ENCODE data around the gene WFIKKN1. TPM values are rescaled to one million over a fixed set of nuclear protein-coding genes. Genes with fewer than 3 reads are reported as not detected.

WFIKKN1 gene
- total and polyA plus RNA-seq, 2 donors from 2014 or later = 0.69 to 1.8 TPM

DNA sequence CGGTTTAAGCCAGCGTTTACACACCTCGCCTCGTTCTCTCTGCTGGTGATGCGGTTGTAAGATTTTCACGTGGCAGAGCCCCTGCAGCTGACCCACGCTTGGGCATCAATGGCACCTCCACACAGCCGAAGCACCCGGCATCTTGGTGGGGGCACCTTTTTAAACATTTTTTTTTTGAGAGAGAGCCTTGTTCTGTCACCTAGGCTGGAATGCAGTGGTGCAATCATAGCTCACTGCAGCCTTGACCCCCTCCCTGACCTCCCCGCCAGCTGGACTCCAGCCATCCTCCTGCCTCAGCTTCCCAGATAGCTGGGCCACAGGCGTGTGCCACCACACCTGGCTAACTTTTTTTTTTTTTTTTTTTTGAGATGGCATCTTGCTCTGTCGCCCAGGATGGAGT is 23.2 kb downstream of the WFIKKN1 start:
- DNase-seq (no peak), FAIRE-seq (no peak)
- intact Hi-C loops (cut with DNase I) = no loop called here
- no peak overlapping the region for H3K27ac ChIP-seq (ENCODE audit: low read depth in 2 of 2, low read length in 2 of 2)
- H3K36me3 ChIP-seq (ENCODE audit: control insufficient read depth in 2 of 3, insufficient read depth in 3 of 3, low read length in 3 of 3) = no peaks in the 10 kb centered on the region
- TF ChIP-seq, protein P1, sequence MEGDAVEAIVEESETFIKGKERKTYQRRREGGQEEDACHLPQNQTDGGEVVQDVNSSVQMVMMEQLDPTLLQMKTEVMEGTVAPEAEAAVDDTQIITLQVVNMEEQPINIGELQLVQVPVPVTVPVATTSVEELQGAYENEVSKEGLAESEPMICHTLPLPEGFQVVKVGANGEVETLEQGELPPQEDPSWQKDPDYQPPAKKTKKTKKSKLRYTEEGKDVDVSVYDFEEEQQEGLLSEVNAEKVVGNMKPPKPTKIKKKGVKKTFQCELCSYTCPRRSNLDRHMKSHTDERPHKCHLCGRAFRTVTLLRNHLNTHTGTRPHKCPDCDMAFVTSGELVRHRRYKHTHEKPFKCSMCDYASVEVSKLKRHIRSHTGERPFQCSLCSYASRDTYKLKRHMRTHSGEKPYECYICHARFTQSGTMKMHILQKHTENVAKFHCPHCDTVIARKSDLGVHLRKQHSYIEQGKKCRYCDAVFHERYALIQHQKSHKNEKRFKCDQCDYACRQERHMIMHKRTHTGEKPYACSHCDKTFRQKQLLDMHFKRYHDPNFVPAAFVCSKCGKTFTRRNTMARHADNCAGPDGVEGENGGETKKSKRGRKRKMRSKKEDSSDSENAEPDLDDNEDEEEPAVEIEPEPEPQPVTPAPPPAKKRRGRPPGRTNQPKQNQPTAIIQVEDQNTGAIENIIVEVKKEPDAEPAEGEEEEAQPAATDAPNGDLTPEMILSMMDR (IDR thresholded peaks at IDR 0.05; ENCODE audit: borderline replicate concordance, extremely low read depth, insufficient read depth) = no peak
- H3K4me3 ChIP-seq (ENCODE audit: low read length in 3 of 3) = no peak overlapping the region
- H3K9ac ChIP-seq (ENCODE audit: low read length in 3 of 3) = no peak overlapping the region
- no peaks in the 10 kb centered on the region for H3K27me3 ChIP-seq (ENCODE audit: control insufficient read depth, insufficient read depth, low read length)
- H3K4me1 ChIP-seq (ENCODE audit: control insufficient read depth in 2 of 3, insufficient read depth in 2 of 3, low read depth in 1 of 3, low read length in 3 of 3) = peaks cover 0 to 6% (median 0%) of the 10 kb centered on the region in 3 donors
- no peaks in the 10 kb centered on the region for H3K9me3 ChIP-seq (ENCODE audit: control insufficient read depth in 2 of 3, insufficient read depth in 1 of 3, low read length in 3 of 3)

DNA sequence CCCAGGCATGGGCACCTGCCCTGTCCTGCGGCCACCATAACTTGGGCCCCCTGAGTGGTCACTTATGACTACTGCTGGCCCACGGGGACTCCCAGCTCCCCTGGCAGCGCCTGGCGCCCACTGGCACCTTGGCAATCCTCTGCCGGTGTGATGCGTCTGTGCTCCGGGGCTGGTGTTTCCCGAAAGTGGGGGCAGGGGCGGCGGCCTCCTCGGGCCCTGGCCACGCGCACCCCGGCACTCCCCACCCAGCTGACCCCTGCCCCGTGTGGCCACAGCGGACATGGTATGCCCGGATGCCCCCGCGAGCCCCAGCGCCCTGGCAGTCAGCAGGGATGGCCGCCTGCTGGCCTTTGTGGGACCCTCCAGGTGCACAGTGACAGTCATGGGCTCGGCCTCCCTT is 26.7 kb downstream of the WFIKKN1 start:
- H3K27me3 ChIP-seq (ENCODE audit: control insufficient read depth, insufficient read depth, low read length) = no peaks in the 10 kb centered on the region
- peaks cover 0 to 10% (median 0%) of the 10 kb centered on the region in 3 donors for H3K4me1 ChIP-seq (ENCODE audit: control insufficient read depth in 2 of 3, insufficient read depth in 2 of 3, low read depth in 1 of 3, low read length in 3 of 3)
- H3K9me3 ChIP-seq (ENCODE audit: control insufficient read depth in 2 of 3, insufficient read depth in 1 of 3, low read length in 3 of 3) = no peaks in the 10 kb centered on the region
- TF ChIP-seq, protein P1 (IDR thresholded peaks at IDR 0.05; ENCODE audit: borderline replicate concordance, extremely low read depth, insufficient read depth) = no peak
- no peak for FAIRE-seq
- intact Hi-C loops (cut with DNase I) = no loop called here
- H3K9ac ChIP-seq (ENCODE audit: low read length in 3 of 3) = no peak overlapping the region
- DNase-seq = no peak
- H3K4me3 ChIP-seq (ENCODE audit: low read length in 3 of 3) = no peak overlapping the region
- no peak overlapping the region for H3K27ac ChIP-seq (ENCODE audit: low read depth in 2 of 2, low read length in 2 of 2)
- H3K36me3 ChIP-seq (ENCODE audit: control insufficient read depth in 2 of 3, insufficient read depth in 3 of 3, low read length in 3 of 3) = no peaks in the 10 kb centered on the region

DNA sequence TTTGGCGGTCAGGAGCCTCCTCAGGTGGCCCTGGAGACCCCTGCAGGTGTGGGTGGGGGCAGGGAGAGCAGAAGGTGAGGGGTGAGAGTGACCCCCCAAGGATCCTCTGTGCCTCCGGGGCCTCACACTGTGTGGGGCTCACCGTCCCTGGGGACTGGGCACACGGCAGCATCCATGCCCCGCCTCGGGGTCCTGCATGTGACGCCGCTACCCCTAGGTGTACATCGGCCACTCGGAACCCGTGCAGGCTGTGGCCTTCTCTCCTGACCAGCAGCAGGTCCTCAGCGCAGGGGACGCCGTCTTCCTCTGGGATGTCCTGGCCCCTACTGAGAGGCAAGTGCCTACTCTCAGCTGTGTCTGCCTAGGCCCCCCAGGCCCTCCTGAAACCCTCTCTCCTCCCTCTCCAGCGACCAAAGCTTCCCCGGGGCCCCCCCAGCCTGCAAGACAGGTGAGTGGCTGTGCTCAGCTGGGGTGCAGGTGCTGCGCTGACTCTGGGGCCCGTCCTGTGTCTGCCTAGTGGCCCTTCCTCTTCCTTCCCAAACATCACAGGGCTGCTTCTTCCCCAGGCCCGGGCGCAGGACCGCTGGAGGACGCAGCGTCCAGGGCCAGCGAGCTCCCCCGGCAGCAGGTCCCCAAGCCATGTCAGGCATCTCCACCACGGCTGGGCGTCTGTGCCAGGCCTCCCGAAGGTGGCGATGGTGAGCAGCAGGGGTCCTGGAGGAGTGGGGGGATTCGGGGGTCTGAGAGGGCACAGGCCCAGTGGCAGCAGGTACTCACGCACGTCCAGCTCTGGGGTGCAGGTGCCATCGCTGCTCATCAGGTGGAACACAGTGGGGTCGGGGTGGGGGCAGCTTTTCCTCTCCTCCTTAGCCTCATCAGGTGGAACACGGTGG is 28.1 kb downstream of the WFIKKN1 start:
- Histone ChIP-seq H3K4me1 (ENCODE audit: control insufficient read depth in 2 of 3, insufficient read depth in 2 of 3, low read depth in 1 of 3, low read length in 3 of 3) (peaks cover 0 to 10% (median 0%) of the 10 kb centered on the region in 3 donors), H3K27ac (ENCODE audit: low read depth in 2 of 2, low read length in 2 of 2) (no peak overlapping the region), H3K4me3 (ENCODE audit: low read length in 3 of 3) (no peak overlapping the region), H3K9me3 (ENCODE audit: control insufficient read depth in 2 of 3, insufficient read depth in 1 of 3, low read length in 3 of 3) (no peaks in the 10 kb centered on the region), H3K36me3 (ENCODE audit: control insufficient read depth in 2 of 3, insufficient read depth in 3 of 3, low read length in 3 of 3) (no peaks in the 10 kb centered on the region), H3K9ac (ENCODE audit: low read length in 3 of 3) (no peak overlapping the region), H3K27me3 (ENCODE audit: control insufficient read depth, insufficient read depth, low read length) (no peaks in the 10 kb centered on the region)
- DNase-seq (no peak), FAIRE-seq (no peak)
- intact Hi-C loops (cut with DNase I) = no loop called here
- TF ChIP-seq, protein P1 (IDR thresholded peaks at IDR 0.05; ENCODE audit: borderline replicate concordance, extremely low read depth, insufficient read depth) = no peak

Data from kidney (tissue), 14 donors.